Epithelial cell of esophagus (primary cell): Measurements from ENCODE around the gene HSPG2.
"Not testable (repeated sequence)": the region's sequence is repeated elsewhere in the genome, so short reads cannot be mapped to it uniquely, and the experiment has no call there.

Experiments
- DNase-seq: peaks from one replicate; pipeline ENCODE4 v3.0.0; 2010; ENCODE audit warnings: low read depth
- H3K4me3 ChIP-seq: 2 replicates; pipeline ENCODE4 v1.5.1; 2011; ENCODE audit warnings: mild to moderate bottlenecking, low read length, control low read depth
- TF ChIP-seq, protein P1 (sequence below): IDR thresholded peaks from 2 replicates; pipeline ENCODE4 v1.5.1; 2011; ENCODE audit warnings: low read depth, mild to moderate bottlenecking, low read length, control low read depth, inconsistent platforms; ENCODE audit not compliant: insufficient read depth; ENCODE audit errors: missing control alignments

The HSPG2 gene

GRCh38 chr1:21779613-21780521, 157.2 kb downstream of the HSPG2 start:
- TF ChIP-seq, protein P1, sequence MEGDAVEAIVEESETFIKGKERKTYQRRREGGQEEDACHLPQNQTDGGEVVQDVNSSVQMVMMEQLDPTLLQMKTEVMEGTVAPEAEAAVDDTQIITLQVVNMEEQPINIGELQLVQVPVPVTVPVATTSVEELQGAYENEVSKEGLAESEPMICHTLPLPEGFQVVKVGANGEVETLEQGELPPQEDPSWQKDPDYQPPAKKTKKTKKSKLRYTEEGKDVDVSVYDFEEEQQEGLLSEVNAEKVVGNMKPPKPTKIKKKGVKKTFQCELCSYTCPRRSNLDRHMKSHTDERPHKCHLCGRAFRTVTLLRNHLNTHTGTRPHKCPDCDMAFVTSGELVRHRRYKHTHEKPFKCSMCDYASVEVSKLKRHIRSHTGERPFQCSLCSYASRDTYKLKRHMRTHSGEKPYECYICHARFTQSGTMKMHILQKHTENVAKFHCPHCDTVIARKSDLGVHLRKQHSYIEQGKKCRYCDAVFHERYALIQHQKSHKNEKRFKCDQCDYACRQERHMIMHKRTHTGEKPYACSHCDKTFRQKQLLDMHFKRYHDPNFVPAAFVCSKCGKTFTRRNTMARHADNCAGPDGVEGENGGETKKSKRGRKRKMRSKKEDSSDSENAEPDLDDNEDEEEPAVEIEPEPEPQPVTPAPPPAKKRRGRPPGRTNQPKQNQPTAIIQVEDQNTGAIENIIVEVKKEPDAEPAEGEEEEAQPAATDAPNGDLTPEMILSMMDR = no peak
- no peak for DNase-seq

GRCh38 chr1:21778405-21778727, 158.7 kb downstream of the HSPG2 start:
- DNase-seq = no peak
- H3K4me3 ChIP-seq = no peak overlapping the region
- TF ChIP-seq, protein P1 = no peak

More at GRCh38 chr1:21779613-21780521, 157.2 kb downstream of the HSPG2 start:
- no peak overlapping the region for H3K4me3 ChIP-seq

DNA sequence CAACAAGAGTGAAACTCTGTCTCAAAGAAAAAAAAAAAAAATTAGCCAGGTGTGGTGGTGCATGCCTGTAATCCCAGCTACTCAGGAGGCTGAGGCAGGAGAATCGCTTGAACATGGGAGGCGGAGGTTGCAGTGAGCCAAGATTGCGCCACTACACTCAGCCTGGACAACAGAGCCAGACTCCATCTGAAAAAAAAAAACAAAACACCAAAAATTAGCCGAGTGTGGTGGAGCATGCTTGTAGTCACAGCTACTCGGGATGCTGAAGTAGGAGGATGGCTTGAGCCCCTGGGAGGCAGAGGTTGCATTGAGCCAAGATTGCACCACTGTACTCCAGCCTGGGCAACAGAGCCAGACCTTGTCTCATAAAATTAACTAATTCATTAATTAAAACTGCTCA, 160.2 kb downstream of the HSPG2 start:
- not testable (repeated sequence) for H3K4me3 ChIP-seq, DNase-seq

- no peak overlapping the region for H3K4me3 ChIP-seq
- TF ChIP-seq, protein P1 = no peak
- no peak for DNase-seq
Measured at GRCh38 chr1:21775985-21776562, 161.0 kb downstream of the HSPG2 start.

DNA sequence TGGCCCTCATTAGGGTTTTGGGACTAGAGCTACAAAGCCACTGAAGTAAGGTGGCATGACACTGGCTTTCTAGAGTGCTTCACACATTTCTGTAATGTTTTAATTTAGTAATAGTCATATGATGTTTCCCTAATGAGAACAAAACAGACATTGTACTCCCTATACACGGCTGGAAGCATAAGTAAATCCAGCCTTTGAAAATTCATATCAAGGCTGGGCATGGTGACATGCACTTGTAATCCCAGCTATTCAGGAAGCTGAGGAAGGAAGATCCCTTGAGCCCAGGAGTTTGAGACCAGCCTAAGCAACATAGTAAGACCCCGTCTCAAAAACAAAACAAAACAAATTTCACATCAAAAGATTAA, 161.6 kb downstream of the HSPG2 start:
- DNase-seq = no peak
- H3K4me3 ChIP-seq = no peak overlapping the region
- TF ChIP-seq, protein P1 = no peak

DNA sequence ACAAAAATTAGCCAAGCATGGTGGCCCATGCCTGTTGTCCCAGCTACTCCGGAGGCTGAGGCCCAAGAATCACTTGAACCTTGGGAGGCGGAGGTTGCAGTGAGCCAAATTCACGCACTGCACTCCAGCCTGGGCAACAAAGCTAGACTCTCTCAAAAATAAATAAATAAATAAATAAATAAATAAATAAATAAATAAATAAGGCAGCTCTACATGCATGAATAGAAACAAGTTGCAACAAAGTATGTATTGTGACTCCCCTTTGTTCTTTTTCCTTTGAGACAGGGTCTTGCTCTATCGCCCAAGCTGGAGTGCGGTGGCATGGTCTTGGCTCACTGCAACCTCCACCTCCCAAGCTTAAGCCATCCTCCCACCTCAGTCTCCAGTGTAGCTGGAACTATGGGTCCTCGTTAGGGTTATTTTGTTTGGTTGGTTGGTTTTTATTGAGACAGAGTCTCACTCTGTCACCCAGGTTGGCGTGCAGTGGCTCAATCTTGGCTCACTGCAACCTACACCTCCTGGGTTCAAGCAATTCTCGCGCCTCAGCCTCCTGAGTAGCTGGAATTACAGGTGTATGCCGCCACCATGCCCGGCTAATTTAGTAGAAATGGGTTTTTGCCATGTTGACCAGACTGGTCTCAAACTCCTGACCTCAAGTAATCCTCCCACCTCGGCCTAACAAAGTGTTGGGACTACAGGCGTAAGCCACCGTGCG, 162.1 kb downstream of the HSPG2 start:
- no peak for DNase-seq
- no peak overlapping the region for H3K4me3 ChIP-seq
- TF ChIP-seq, protein P1 = no peak

DNA sequence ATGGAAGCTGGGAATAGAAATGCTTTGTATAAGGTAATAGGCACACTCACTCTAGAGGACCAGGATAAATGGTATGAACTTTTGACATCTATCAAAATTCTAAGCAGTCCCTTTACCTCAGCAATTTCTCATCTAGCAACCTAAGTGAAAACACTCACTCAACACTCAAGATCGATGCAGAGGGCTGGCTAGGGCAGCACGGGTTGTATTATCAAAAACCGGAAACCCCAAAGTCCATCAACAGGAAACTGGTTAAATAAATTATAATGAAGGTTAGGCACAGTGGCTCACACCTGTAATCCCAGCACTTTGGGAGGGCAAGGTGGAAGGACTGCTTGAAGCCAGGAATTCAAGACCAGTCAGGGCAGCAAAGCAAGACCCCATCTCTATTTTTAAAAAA, 163.5 kb downstream of the HSPG2 start:
- TF ChIP-seq, protein P1 = no peak
- no peak overlapping the region for H3K4me3 ChIP-seq
- no peak for DNase-seq
